Measurements from ENCODE around the gene IFRD1.
A peak's percentile ranks its signal among the peaks of the same experiment; 100 is the strongest.
"Not testable (repeated sequence)": the region's sequence is repeated elsewhere in the genome, so short reads cannot be mapped to it uniquely, and the experiment has no call there.

IFRD1 gene

DNA sequence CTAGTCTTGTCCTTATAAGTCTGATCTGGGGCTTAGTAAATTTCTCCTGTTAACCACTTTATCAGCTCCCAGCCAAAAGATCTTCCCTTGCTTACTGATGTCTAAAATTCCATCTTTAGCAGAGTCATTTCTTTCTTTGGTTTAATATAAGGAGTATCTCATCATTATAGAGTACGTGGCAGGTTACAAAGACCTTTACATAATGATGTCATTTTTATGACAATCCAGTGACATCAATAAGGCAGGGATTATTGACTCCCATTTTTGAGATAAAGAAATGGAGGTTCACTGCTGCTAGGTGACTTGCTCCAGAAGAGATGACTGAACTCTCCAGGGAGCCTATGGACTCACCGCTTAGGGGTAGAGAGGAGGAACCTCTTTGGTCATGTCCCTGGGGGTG, 8.1 kb upstream of the IFRD1 start:
- no peak for DNase-seq (ENCODE audit: low read depth in 2 of 2)

DNA sequence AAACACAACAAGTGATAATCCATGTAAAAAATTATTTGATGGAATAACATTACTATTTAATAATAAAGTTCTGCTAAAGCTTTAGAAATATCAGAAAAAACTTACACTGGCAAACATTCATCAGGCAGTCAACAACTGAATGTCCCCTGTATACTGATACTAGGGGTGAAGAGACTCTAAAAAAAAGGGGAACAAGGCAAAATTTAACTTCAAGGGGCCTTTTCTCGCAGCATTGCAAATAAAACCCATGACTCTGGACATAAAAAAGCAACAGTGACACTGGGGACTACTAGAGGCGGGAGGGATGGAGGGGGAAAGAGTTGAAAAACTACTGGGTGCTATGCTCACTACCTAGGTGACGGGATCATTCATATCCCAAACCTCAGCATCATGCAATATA, 5.8 kb upstream of the IFRD1 start:
- no peak for DNase-seq (ENCODE audit: low read depth in 2 of 2)

DNA sequence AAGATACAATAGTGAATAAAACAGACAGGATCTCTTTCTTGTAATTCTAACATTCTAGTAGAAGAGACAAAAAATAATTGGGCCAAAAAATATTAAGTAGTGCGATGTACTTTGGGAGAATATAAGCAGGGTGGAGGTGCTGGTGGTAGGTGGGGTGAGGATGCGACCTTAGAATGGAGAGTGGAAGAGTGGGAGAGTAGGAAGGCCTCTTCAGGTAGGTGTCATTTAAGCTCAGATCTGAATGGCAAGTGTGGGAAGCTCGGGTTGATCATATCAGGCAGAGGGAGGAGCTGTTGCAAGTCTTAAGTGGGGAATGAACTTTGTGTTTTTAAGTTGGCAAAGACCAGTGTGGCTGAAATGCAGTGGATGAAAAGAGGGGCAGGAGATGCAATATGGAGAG, 3.8 kb upstream of the IFRD1 start:
- no peak for DNase-seq (ENCODE audit: low read depth in 2 of 2)

DNA sequence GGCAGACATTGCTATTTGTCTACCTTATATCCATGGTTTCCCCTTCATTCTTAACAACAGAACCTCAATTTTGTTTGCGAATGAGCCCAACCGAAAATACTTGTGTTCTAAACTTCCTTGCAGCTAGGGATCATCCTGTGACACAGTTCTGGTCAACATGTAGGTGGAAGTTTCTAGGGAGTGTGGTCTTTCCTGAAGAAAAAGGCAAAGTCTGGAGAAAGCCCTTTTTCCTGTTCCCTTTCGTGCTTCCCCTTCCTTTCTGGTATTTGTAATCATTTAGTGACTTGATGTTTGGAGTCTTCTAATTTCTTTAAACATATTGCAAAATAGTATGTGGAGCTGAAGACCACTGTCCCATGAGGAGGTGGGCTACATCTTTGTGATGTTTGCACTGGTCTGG, 2.9 kb upstream of the IFRD1 start:
- DNase-seq (ENCODE audit: low read depth in 2 of 2), result no peak

DNA sequence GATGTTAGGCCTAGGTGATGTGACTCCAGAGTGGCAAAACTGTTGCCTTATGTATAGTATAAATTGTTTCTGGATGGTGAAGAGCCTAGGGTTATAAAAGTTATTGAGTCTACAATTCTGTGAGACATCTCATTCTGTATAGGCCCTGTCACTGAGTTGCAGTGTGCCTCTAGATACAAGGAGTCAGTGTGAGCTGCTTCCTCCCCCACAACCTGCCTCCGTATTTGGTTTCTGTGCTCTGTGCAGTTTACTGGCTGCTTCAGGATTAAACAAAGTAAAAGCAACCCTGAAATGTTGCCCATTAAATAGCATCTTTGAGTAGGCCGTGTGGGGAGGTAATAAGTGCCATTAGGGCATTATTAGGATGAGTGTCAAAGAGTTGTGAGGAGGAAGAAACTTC, 1.9 kb upstream of the IFRD1 start:
- no peak for DNase-seq (ENCODE audit: low read depth in 2 of 2)

DNA sequence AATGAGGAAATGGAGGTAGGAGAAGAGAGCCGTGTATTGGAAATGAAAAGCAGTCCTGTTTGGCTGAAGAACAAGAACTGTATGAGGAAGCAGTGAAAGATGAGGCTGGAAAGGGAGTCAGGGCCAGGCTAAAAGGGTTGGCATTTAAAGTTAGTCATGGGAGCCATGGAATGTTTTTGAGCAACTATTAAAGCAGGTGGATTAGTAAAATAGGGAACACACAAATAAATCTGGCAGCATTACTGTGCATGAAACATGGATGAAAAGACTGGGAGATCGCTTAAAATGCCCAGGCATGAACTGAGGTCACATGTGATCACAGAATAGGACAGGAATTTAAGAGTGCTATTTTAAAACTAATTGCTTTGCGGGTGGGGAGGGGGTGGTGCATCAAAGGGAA, 1.4 kb upstream of the IFRD1 start:
- DNase-seq (ENCODE audit: low read depth in 2 of 2), result no peak

DNA sequence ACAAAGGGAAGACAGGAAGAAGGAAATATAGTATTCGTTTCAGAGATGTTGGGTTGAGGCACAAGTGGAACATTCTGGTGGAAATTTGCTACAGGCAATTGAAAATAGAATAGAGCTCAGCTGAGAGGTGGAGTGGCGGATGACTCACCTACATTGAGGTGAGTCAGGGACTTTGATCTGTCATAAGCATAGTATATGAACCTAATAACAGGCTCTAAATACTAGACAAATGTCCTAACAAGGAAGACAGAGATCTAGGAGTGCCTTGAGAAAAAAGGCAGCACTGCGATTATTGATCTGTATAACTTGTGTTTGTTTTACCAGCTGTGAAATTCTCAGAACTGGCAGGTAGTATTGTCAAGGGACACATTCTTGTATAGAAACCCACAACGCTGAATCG, 907 bp upstream of the IFRD1 start:
- peak; percentile 19 to 37 for DNase-seq (ENCODE audit: low read depth in 2 of 2)

DNA sequence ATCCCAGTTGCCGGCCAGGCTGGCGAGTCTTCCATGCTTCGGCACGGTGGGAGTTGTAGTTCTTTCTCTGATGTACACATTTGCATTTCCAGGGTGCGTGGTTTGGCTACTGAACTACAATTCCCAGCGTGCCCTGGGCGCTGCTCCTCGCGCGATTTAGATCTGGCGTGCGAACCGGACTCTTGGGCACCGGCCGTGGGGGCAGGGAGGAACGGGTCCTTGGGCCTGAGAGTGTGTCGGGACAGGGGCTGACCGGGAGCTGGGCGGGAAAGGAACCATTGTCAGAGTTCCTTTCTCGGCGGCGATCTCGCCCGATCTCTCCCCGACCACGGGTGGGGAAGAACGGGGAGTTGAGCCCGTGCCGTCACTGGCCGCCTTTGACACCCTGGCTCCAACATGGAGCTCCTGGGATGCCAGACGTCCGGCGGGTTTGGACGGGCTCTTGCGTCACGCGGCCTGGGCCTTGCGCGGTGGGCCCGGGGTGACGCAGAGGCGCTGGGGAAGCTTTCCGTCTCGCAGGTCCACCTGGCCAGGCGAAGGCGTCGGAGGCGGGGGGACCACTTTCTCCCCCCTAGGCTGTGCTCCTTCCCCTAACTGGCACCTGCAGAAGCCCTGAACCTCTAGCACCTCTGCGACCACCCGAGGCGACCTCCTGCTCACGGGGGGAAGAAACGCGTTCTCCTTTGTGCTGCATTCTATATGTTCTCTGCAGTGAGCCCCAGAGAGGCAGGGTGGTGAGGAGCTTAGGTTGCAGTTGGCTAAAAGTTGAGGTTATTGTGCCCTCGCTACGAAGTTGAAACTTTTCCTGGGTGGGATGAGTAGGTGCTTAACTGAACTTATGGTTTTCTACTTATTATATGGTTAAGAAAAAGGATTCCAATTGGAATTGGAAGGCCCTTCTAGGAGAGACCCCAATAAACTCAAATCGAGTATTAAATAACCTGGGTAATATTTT, 824 bp downstream of the IFRD1 start:
- DNase-seq (ENCODE audit: low read depth in 2 of 2), result peak; percentile 70 to 72

DNA sequence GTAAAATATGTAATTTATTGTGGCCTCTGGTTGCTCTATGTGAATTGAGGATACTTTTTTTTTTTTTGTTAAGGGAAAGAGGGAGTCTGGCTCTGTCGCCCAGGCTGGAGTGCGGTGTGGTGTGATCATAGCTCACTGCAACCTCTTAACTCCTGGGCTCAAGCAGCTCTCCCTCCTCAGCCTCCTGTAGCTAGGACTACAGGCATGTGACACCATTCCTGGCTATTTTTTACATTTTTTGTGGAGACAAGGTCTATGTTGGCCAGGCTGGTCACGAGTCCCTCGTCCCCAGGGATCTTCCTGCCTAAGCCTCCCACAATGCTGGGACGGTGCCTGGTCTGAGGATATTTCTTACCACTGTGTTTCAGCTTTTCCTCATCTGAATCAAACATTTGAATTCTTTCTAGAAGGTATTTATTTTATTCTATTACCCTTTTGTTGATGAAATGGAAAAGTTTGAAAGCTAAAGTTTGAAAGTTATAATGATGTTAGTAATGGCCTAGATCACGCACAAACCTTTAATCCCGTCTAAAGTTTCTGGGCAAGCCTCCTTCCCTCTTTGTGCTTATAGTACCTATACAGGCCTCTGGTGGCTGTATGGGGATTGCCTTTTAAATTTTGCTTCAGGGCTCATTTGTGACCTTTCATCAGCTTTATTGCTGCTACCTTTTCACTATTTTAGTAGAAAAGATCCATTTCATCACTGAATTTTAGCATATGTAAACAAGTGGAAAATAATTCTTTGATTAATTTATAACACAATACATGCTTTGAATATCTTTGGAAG, 2.0 kb downstream of the IFRD1 start:
- DNase-seq (ENCODE audit: low read depth in 2 of 2), result no peak

DNA sequence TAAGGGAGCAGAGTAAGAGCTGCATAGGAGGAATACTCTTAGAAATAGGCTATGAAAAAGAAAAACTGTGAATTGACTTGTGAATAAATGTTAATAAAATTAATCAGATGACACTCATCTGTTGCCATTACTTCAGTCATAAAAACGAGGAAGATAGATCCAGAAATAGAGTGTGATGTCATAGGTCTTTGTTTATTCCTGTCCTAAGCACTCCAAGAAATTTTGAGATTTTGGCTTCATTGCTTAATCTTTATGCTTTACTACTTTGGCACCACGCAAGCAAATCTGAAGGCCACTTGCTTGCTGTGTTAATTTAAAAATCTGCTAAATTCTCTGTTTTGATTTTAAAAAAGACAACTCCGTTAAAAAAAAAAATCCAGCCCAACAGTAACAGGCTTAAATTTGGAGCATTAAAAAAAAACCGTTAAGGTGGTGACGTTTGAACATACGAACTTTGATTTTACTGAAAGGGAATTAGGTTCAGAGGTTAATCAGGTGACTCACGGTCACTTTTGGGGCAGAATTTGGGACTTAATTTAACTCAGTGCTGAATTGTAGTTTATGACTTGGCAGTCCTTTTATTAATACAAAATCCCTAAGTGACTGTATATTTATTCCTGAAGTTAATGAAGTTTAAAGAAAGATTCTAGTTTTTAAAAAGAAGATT, 3.4 kb downstream of the IFRD1 start:
- DNase-seq (ENCODE audit: low read depth in 2 of 2), result no peak

DNA sequence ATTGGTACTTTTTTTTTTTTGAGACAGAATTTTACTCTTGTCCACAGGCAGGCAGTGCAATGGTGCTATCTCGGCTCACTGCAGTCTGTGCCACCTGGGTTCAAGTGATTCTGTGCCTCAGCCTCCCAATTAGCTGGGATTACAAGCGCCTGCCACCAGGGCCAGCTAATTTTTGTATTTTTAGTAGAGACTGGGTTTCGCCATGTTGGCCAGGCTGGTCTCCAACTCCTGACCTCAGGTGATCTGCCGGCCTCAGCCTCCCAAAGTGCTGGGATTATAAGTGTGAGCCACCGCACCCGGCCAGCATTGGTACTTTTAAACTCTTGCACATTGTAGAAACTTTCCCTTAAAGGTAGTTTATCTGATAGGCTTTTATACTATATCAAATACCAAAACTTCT, 3.9 kb downstream of the IFRD1 start:
- not testable (repeated sequence) for DNase-seq (ENCODE audit: low read depth in 2 of 2)

DNA sequence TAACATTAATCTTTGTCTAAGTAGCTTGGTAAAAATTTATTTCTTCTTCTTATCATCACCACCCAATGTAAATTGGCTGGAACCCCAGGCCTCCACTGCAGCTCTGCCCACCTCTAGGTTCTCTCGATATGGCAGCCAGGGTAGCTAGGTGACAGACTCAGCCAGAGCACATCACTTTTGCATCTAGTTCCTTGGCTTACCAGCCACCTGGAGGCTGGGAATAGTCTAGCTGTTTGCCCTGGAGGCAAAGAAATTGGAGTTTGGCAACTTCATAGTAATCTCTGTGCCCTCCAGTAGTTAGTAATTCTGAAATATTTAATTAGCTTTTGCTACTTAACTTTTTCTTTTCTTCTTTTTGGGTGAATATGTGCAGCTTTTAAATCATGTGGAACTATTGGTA, 9.4 kb downstream of the IFRD1 start:
- DNase-seq (ENCODE audit: low read depth in 2 of 2), result no peak

DNA sequence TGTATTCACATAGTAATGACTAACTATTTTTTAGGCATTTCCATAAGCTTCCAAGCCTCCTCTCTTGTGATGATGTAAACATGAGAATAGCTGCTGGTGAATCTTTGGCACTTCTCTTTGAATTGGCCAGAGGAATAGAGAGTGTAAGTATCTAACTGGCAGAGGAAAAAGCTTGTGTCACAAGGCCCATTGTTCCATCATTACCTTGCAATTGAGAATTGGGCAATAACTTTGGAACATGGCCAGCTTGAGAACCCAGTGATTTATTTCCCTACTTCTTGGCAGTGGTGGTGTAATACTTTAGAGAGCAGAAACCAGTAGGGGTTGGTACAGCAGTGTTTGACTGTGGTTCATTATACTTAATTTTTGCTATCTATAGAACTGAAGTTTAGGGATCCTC, 12.0 kb downstream of the IFRD1 start:
- no peak for DNase-seq (ENCODE audit: low read depth in 2 of 2)

DNA sequence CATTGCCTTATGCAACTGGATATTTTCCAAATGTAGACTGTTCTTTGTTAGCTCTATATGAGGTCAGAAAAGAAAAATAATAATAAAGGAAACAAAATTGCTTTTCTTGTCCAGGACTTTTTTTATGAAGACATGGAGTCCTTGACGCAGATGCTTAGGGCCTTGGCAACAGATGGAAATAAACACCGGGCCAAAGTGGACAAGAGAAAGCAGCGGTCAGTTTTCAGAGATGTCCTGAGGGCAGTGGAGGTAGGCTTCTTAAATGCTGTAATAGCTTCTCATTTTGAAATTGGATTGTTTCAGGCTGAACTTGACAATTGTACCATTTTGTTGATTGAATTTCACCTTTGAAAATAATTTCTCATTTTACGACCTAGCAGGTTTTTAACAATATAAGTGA, 17.6 kb downstream of the IFRD1 start:
- DNase-seq (ENCODE audit: low read depth in 2 of 2), result no peak

DNA sequence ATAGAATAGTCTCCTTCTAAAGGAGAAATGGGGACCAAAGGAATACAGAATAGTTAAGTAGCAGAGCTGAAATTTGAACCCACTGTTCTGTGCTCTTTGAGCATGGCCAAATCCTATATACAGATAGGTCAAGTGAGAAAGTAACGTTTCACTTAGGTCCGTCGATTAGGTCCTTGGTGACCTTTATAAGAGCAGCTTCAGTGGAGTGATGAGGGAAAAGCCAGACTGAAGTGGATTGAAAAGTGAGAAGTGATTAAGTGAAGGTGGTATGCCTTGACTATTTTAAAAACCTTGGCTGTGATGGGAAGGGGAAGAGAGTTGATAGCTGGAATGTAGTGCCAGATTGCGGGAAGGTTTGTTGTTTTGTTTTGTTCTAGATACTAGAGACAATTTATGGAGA, 19.9 kb downstream of the IFRD1 start:
- no peak for DNase-seq (ENCODE audit: low read depth in 2 of 2)

DNA sequence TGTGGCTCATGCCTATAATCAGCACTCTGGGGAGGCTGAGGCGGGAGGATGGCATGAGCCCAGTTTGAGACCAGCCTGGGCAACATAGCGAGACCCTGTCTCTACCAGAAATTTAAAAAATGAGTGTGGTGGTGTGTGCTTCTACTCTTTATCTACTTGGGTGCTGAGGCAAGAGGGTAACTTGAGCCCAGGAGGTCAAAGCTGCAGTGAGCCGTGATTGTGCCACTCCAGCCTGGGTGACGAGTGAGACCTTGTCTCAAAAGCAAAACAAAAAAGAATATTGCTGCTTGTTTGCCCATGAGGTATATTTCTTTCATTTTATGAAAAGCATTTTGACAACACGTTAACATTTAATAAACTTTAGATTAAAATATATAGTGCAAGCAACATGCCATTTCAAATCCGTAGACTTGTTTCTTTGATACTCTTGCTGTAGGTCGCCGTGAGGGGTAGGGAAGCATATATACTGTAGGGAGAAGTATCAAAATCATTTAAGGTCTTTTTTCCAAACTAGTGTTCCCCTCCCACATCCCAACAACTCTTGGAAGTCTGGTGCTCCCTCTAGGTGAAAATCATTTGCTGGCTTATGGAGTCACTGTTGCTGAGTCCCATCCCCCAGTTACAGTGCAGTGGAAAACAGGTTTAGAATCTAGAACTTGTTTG, 26.3 kb downstream of the IFRD1 start:
- no peak for DNase-seq (ENCODE audit: low read depth in 2 of 2)

DNA sequence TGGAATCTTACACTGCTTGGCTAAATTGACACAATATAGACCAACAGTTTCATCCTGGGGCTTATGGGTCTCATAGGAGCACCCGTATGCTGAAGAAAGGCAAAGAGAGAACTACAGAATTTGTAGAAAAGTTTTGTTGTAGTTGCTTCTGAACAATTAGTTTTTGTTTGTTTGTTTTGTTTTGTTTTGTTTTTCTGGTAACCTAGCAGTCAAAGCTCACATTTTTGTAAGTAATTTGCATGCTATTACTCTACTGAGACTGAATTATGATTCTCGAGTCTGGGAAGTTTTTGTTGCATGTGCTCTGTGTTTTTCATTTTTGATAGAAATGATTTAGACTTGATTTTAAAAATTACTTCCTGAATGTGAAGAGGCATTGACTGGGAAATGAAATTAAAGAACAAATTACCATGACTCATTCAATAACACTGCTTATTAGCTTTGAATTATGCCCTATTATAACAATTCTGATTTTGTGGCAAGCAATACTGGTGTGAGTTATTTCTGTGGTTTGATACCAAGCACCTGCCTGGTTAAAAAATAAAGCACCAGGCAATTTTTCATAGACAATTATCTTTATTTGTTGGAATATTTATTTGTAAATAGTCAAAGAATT, 31.0 kb downstream of the IFRD1 start:
- DNase-seq (ENCODE audit: low read depth in 2 of 2), result no peak

DNA sequence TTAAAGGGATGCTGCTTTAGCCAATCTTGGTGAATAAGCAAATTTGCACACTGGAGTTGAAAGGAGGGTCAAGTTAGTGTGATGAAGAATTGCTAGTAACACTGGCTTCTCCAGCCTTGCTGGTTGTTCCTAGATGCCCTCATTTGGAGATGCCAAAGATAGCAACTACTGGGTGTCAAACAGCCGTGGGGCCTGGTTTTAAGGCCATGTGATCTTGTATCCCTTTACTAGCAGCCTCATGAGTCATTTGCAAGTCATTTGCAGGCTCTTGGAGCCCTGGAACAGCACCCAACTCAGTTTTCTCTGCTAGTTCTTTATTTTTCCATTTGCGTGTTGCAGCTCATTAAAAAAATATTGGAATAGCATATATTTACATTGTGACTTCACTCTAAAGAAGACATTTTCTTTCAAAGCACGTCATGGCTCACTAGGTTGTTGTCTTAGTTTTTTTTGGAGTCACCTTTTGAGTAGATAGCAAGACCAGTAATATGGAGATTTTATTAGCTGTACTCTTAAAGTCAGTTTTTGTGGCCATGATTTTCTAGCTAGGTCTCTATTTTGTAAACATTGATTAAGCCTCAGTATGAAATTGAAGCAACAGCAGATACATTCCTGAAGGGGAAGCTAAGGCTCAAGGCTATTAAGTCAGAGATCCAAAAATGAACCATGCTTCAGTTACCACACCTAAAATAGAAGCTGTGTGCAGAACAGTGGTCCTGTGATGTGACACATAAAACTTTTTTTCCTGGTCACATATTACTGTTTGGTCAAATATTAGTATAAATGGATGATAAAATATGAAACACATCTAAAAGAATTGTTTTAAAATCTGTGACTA, 31.8 kb downstream of the IFRD1 start:
- no peak for DNase-seq (ENCODE audit: low read depth in 2 of 2)

DNA sequence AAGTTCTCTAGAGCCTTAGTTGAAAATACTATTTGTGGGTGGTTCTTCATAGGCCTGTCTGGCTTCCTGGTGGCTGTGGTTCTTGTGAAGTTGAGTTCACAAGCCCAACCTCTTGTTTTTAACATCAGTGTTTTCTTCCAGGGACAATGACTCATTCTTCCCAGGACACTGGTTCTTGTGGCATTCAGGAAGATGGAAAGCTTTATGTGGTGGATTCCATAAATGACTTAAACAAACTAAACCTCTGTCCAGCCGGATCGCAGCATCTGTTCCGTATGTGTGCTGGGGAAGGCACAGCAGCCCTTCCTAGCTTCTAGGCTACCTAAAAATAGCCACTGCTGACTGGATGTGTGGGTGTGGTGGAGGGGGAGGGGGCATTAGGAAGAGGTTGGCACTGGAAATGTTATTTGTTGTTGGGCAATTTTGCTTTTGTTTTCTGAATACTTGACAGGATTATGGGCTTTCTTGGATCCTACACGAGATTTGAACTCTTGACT, 34.5 kb downstream of the IFRD1 start:
- DNase-seq (ENCODE audit: low read depth in 2 of 2), result no peak

DNA sequence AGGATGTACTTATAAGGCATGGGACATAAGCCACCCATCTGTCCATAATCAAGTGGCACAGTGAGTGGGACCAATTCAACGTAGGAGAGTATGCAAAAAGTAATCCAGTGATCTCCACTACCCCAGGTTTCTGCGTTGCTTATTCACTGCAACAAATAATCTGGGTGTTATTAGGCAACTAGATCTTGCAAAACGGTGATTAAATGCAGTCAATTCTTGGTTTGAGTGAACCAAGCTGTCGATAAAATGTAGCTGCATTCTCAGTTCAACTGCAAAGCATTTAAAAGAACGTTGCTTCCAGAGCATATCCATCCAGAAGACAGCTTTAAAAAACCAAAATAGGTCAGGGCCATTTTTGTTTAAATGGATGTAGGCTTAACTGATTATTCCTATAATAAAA, 35.5 kb downstream of the IFRD1 start:
- DNase-seq (ENCODE audit: low read depth in 2 of 2), result no peak
